ENCODE data around the gene FGR.

FGR gene

DNA sequence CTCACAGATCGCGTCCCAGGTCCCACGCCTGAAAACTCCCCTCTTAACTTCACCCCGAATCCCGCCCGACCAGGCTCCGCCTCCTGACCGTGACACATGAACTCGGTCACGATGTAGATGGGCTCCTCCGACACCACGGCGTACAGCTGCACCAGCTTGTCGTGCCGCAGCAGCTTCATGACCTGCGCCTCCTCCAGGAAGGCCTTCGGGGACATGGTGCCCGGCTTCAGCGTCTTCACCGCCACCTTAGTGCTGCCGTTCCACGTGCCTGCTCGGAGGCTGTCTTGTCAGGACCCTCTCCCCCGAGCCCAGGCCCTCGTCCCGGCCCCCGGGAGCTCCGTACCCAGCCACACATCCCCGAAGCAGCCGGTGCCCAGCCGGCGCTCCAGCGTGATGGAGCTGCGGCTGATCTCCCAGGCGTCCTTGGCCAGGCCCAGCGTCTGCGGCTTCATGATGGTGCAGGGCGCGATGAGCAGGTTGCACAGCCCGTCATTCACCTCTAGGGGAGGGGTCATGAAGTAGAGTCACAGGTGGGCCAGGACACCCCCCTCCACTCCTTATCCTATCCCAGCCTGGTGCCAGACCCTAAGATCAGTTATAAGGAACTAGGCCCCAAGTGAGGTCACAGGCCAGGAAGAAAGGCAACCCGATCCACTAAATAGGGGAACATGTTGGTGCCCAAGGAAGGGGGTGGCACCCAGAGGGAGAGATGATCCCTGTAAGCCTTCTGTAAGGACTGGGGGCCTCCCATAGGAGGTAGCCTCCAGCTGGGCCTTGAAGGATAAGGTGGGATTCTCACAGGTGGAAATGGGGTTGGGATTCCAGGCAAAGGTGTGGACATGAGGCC lies 19.4 kb downstream of the FGR start:
- no peak overlapping the region for H3K4me3 ChIP-seq (ENCODE audit: low read depth, low read length)
- DNase-seq (ENCODE audit: low read depth): no peak
- TF ChIP-seq POLR2A (IDR thresholded peaks at IDR 0.05; ENCODE audit: extremely low read depth, insufficient read length) (no peak), MYC (IDR thresholded peaks at IDR 0.05; ENCODE audit: low read depth, low read length) (no peak)
- TF ChIP-seq, protein P1, sequence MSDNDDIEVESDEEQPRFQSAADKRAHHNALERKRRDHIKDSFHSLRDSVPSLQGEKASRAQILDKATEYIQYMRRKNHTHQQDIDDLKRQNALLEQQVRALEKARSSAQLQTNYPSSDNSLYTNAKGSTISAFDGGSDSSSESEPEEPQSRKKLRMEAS (IDR thresholded peaks at IDR 0.05; ENCODE audit: low read depth, low read length): no peak
- TF ChIP-seq, protein P2, sequence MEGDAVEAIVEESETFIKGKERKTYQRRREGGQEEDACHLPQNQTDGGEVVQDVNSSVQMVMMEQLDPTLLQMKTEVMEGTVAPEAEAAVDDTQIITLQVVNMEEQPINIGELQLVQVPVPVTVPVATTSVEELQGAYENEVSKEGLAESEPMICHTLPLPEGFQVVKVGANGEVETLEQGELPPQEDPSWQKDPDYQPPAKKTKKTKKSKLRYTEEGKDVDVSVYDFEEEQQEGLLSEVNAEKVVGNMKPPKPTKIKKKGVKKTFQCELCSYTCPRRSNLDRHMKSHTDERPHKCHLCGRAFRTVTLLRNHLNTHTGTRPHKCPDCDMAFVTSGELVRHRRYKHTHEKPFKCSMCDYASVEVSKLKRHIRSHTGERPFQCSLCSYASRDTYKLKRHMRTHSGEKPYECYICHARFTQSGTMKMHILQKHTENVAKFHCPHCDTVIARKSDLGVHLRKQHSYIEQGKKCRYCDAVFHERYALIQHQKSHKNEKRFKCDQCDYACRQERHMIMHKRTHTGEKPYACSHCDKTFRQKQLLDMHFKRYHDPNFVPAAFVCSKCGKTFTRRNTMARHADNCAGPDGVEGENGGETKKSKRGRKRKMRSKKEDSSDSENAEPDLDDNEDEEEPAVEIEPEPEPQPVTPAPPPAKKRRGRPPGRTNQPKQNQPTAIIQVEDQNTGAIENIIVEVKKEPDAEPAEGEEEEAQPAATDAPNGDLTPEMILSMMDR (IDR thresholded peaks at IDR 0.05; ENCODE audit: low read depth, low read length): no peak

DNA sequence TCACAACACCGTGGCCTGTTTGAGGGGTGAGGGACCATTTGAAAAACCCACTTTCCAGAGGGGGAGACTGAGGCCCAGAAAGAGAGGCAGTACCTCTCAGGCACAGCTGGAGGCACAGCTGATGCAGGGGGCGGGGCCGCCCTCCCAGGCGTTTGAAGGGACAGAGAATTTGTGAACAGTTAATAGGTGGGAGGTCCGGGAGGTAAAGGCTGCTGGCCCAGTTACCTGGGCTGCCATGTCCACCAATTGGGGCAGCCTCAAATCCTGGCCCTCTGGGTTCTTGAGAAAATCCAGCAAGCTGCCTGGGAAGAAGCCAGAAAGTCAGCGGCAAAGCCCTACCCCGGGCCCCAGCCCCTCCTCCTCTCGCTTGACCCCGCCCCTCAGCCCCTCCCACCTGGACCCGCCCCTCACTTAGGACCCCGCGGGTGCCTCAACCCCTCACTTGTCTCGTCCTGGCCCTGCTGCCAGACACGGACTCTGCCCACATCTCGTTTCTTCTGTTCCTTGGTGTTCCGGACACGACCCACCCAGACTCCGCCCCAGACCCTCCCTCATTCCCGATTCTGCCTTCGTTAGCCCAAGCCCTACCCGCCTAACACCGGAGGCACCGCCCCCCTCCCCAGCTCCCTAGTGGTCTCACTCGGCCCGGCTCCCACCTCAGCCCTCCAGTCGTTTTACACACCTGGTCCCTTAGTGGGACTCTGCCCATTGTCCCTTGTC lies 20.2 kb downstream of the FGR start:
- TF ChIP-seq, protein P2 (IDR thresholded peaks at IDR 0.05; ENCODE audit: low read depth, low read length): no peak
- TF ChIP-seq, protein P1 (IDR thresholded peaks at IDR 0.05; ENCODE audit: low read depth, low read length): no peak
- TF ChIP-seq MYC (IDR thresholded peaks at IDR 0.05; ENCODE audit: low read depth, low read length): no peak
- TF ChIP-seq POLR2A (IDR thresholded peaks at IDR 0.05; ENCODE audit: extremely low read depth, insufficient read length): no peak
- no peak overlapping the region for H3K4me3 ChIP-seq (ENCODE audit: low read depth, low read length)
- no peak for DNase-seq (ENCODE audit: low read depth)

- DNase-seq (ENCODE audit: low read depth): no peak
- H3K4me3 ChIP-seq (ENCODE audit: low read depth, low read length): no peak overlapping the region
- TF ChIP-seq, protein P1 (IDR thresholded peaks at IDR 0.05; ENCODE audit: low read depth, low read length): no peak
- TF ChIP-seq POLR2A (IDR thresholded peaks at IDR 0.05; ENCODE audit: extremely low read depth, insufficient read length) (no peak), MYC (IDR thresholded peaks at IDR 0.05; ENCODE audit: low read depth, low read length) (no peak)
- TF ChIP-seq, protein P2 (IDR thresholded peaks at IDR 0.05; ENCODE audit: low read depth, low read length): no peak
Measured at GRCh38 chr1:27614043-27614624, 20.9 kb downstream of the FGR start.

- no peak overlapping the region for H3K4me3 ChIP-seq (ENCODE audit: low read depth, low read length)
- no peak for DNase-seq (ENCODE audit: low read depth)
Measured at GRCh38 chr1:27612718-27613117, 22.3 kb downstream of the FGR start.

GRCh38 chr1:27611450-27611849 lies 23.5 kb downstream of the FGR start:
- TF ChIP-seq POLR2A (IDR thresholded peaks at IDR 0.05; ENCODE audit: extremely low read depth, insufficient read length) (no peak), MYC (IDR thresholded peaks at IDR 0.05; ENCODE audit: low read depth, low read length) (no peak)
- TF ChIP-seq, protein P1 (IDR thresholded peaks at IDR 0.05; ENCODE audit: low read depth, low read length): no peak
- TF ChIP-seq, protein P2 (IDR thresholded peaks at IDR 0.05; ENCODE audit: low read depth, low read length): no peak
- H3K4me3 ChIP-seq (ENCODE audit: low read depth, low read length): no peak overlapping the region
- no peak for DNase-seq (ENCODE audit: low read depth)

More at GRCh38 chr1:27612718-27613117, 22.3 kb downstream of the FGR start:
- TF ChIP-seq, protein P1 (IDR thresholded peaks at IDR 0.05; ENCODE audit: low read depth, low read length): no peak
- TF ChIP-seq POLR2A (IDR thresholded peaks at IDR 0.05; ENCODE audit: extremely low read depth, insufficient read length): no peak

Measured in NB4 (cell line).